ENCODE measurements around the gene RUNX1.
A peak's percentile ranks its signal among the peaks of the same experiment; 100 is the strongest.

RUNX1 gene

GRCh38 chr21:34971656-34972055 lies 77.4 kb downstream of the RUNX1 start:
- Histone ChIP-seq H3K9ac (ENCODE audit: low read length) (no peak overlapping the region), H3K4me1 (ENCODE audit: low read length) (peaks cover 60% of the 10 kb centered on the region), H2AFZ (ENCODE audit: low read depth, low read length) (no peak overlapping the region), H3K36me3 (replicated peaks; ENCODE audit: low read depth, low read length) (peaks cover 9% of the 10 kb centered on the region), H3K4me3 (ENCODE audit: low read length) (no peak overlapping the region), H3K79me2 (ENCODE audit: low read length) (peaks cover 30% of the 10 kb centered on the region), H3K4me2 (ENCODE audit: low read length) (no peak overlapping the region), H4K20me1 (ENCODE audit: insufficient read depth, low read length) (peaks cover 92% of the 10 kb centered on the region), H3K9me3 (ENCODE audit: insufficient read depth, low read length) (no peaks in the 10 kb centered on the region), H3K27me3 (ENCODE audit: low read depth, low read length) (peaks cover 33% of the 10 kb centered on the region), H3K27ac (ENCODE audit: low read length) (no peak overlapping the region)
- TF ChIP-seq EZH2phosphoT487 (IDR thresholded peaks at IDR 0.05; ENCODE audit: low read depth): no peak
- no peak for TF ChIP-seq CTCF (IDR thresholded peaks at IDR 0.05; ENCODE audit: low read depth, low read length)

DNA sequence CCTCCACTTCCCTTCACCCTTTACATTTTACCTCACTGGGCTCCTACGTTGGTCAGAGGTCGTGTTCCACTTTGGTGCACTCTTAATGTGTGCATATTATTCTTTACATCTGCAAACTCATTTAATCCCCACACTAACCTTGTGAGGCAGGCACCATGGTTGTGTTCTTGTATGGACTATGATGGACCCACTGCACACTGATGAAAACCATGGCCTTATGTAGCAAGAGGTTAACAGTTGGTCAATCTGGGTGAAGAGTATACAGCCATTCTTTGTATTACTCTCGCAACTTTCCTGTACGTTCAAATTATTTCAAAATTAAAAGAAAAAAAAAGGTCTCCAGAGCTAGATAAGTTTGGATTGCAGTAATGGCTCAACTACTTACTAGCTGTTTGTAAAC lies 78.5 kb downstream of the RUNX1 start:
- H3K79me2 ChIP-seq (ENCODE audit: low read length): peaks cover 29% of the 10 kb centered on the region
- no peak overlapping the region for H2AFZ ChIP-seq (ENCODE audit: low read depth, low read length)
- peaks cover 90% of the 10 kb centered on the region for H4K20me1 ChIP-seq (ENCODE audit: insufficient read depth, low read length)
- no peak overlapping the region for H3K4me3 ChIP-seq (ENCODE audit: low read length)
- H3K4me1 ChIP-seq (ENCODE audit: low read length): peaks cover 57% of the 10 kb centered on the region
- H3K9ac ChIP-seq (ENCODE audit: low read length): no peak overlapping the region
- peaks cover 22% of the 10 kb centered on the region for H3K27me3 ChIP-seq (ENCODE audit: low read depth, low read length)
- H3K36me3 ChIP-seq (replicated peaks; ENCODE audit: low read depth, low read length): peaks cover 8% of the 10 kb centered on the region
- no peak overlapping the region for H3K4me2 ChIP-seq (ENCODE audit: low read length)
- no peak for TF ChIP-seq EZH2phosphoT487 (IDR thresholded peaks at IDR 0.05; ENCODE audit: low read depth)
- no peak for TF ChIP-seq CTCF (IDR thresholded peaks at IDR 0.05; ENCODE audit: low read depth, low read length)
- no peaks in the 10 kb centered on the region for H3K9me3 ChIP-seq (ENCODE audit: insufficient read depth, low read length)
- no peak overlapping the region for H3K27ac ChIP-seq (ENCODE audit: low read length)

GRCh38 chr21:34970167-34970500 lies 79.0 kb downstream of the RUNX1 start:
- H3K27ac ChIP-seq (ENCODE audit: low read length): no peak overlapping the region
- H3K4me3 ChIP-seq (ENCODE audit: low read length): no peak overlapping the region
- peaks cover 25% of the 10 kb centered on the region for H3K79me2 ChIP-seq (ENCODE audit: low read length)
- TF ChIP-seq EZH2phosphoT487 (IDR thresholded peaks at IDR 0.05; ENCODE audit: low read depth) (no peak), CTCF (IDR thresholded peaks at IDR 0.05; ENCODE audit: low read depth, low read length) (no peak)
- no peak overlapping the region for H2AFZ ChIP-seq (ENCODE audit: low read depth, low read length)
- H3K4me2 ChIP-seq (ENCODE audit: low read length): peak overlapping the region; percentile 68
- no peak overlapping the region for H3K9ac ChIP-seq (ENCODE audit: low read length)
- H3K36me3 ChIP-seq (replicated peaks; ENCODE audit: low read depth, low read length): peaks cover 8% of the 10 kb centered on the region
- H3K9me3 ChIP-seq (ENCODE audit: insufficient read depth, low read length): no peaks in the 10 kb centered on the region
- H4K20me1 ChIP-seq (ENCODE audit: insufficient read depth, low read length): peaks cover 89% of the 10 kb centered on the region
- H3K27me3 ChIP-seq (ENCODE audit: low read depth, low read length): peaks cover 20% of the 10 kb centered on the region
- H3K4me1 ChIP-seq (ENCODE audit: low read length): peaks cover 52% of the 10 kb centered on the region

DNA sequence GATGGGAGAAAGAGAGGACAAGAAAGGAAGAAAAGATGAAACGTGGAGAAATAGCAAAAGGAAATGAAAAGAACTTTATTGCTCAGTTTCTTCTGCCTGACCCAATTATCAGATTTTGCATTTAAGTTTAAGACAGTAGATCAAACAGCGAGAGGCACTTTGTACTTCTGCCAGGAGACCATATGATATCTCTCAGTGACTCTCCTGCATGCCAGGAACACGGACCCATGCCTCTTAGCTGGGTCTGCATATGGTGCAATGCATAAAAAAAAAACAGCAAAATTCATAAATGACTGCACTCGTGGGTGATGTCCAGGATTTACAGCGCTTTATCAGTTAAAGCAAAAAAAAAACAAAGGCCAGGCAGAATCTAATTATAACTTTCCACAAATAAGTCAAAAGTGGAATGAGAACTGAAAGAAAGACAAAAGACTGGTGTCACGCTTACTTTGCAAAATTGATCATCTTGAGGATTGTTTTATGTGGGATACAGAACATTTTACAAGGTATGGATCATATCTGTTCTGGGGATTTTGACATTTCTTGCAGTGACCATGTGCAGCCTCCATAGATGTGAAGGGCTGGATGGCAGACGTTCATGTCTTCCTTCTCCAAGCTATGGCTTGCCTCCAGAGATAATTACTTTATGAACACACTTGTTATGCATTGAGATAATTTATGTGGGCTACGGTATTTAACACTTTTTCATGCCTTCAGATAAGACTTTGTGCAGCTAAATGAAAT lies 79.5 kb downstream of the RUNX1 start:
- H3K9me3 ChIP-seq (ENCODE audit: insufficient read depth, low read length): no peaks in the 10 kb centered on the region
- H3K27me3 ChIP-seq (ENCODE audit: low read depth, low read length): peaks cover 20% of the 10 kb centered on the region
- peaks cover 25% of the 10 kb centered on the region for H3K79me2 ChIP-seq (ENCODE audit: low read length)
- no peak overlapping the region for H2AFZ ChIP-seq (ENCODE audit: low read depth, low read length)
- H3K4me1 ChIP-seq (ENCODE audit: low read length): peaks cover 47% of the 10 kb centered on the region
- no peak overlapping the region for H3K27ac ChIP-seq (ENCODE audit: low read length)
- no peak overlapping the region for H3K9ac ChIP-seq (ENCODE audit: low read length)
- H3K4me3 ChIP-seq (ENCODE audit: low read length): peak overlapping the region; percentile 43
- H3K36me3 ChIP-seq (replicated peaks; ENCODE audit: low read depth, low read length): peaks cover 8% of the 10 kb centered on the region
- TF ChIP-seq EZH2phosphoT487 (IDR thresholded peaks at IDR 0.05; ENCODE audit: low read depth): no peak
- TF ChIP-seq CTCF (IDR thresholded peaks at IDR 0.05; ENCODE audit: low read depth, low read length): no peak
- peaks cover 89% of the 10 kb centered on the region for H4K20me1 ChIP-seq (ENCODE audit: insufficient read depth, low read length)
- H3K4me2 ChIP-seq (ENCODE audit: low read length): peak overlapping the region; percentile 68
